Fibroblast of lung (primary cell): ENCODE results near the gene CALU.

ENCODE experiments used
- CTCF ChIP-seq, 2 donors: IDR thresholded peaks in 1 of 2; conservative IDR thresholded peaks in 1 of 2; 1 replicate in 1 of 2; 2 replicates in 1 of 2; pipeline ENCODE4 v1.5.1; 2011 to 2012; ENCODE audit warnings: low read length in 2 of 2, control low read depth in 1 of 2, inconsistent platforms in 1 of 2, low read depth in 1 of 2, mild to moderate bottlenecking in 1 of 2
- EZH2 ChIP-seq: IDR thresholded peaks from 2 replicates; pipeline ENCODE4 v1.5.1; 2012; ENCODE audit warnings: low read length, control low read depth, mild to moderate bottlenecking; ENCODE audit errors: missing control alignments

GRCh38 chr7:128790315-128791041, 51.3 kb downstream of the CALU start:
- TF ChIP-seq CTCF (conservative IDR thresholded peaks at IDR 0.05 in 1 of 2, IDR thresholded peaks at IDR 0.05 in 1 of 2; ENCODE audit: low read depth in 1 of 2, low read length in 2 of 2) = no peak
- TF ChIP-seq EZH2 = no peak
